ENCODE data around the gene IL19. TPM values are rescaled to one million over a fixed set of nuclear protein-coding genes. Genes with fewer than 3 reads are reported as not detected.

Gene IL19
- total and polyA plus RNA-seq, 4 donors = not detected

DNA sequence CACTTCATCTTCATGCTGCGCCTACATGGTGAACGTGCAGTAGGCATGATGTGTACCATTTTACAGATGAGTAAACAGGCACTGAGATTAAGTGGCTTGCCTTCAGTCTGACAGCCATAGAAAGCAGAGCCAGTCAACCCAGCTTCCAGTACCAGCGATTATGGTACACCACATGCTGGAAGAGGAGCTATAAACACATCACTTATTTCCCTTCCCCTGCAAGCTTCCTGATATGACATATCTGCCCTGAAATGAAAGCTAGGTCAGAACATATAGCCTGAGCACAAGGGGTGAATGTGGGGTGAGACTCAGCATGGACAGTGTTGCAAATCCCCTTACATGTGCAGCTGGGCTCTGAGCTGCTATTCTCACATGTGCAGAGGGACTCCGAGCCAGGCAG, 61.1 kb downstream of the IL19 start:
- Histone ChIP-seq H3K9me3 (ENCODE audit: control insufficient read depth in 4 of 4, low read length in 3 of 4) (no peaks in the 10 kb centered on the region), H3K9ac (ENCODE audit: low read depth in 1 of 2, low read length in 2 of 2) (no peak overlapping the region), H3K27ac (ENCODE audit: low read depth in 1 of 2, low read length in 2 of 2) (no peak overlapping the region), H3K36me3 (ENCODE audit: control insufficient read depth in 4 of 4, insufficient read depth in 3 of 4, low read depth in 1 of 4, low read length in 3 of 4) (no peaks in the 10 kb centered on the region), H3K4me1 (ENCODE audit: control insufficient read depth in 4 of 4, insufficient read depth in 4 of 4, low read length in 3 of 4) (no peaks in the 10 kb centered on the region), H3K27me3 (ENCODE audit: control insufficient read depth in 4 of 4, insufficient read depth in 4 of 4, low read length in 3 of 4) (peaks cover 0 to 2% (median 0%) of the 10 kb centered on the region in 4 donors), H3K4me3 (ENCODE audit: low read depth in 1 of 3, low read length in 3 of 3) (no peak overlapping the region)
- no peak for DNase-seq (ENCODE audit: low spot score)
- TF ChIP-seq, protein P1, sequence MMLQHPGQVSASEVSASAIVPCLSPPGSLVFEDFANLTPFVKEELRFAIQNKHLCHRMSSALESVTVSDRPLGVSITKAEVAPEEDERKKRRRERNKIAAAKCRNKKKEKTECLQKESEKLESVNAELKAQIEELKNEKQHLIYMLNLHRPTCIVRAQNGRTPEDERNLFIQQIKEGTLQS (IDR thresholded peaks at IDR 0.05) = no peak
- TF ChIP-seq, protein P2, sequence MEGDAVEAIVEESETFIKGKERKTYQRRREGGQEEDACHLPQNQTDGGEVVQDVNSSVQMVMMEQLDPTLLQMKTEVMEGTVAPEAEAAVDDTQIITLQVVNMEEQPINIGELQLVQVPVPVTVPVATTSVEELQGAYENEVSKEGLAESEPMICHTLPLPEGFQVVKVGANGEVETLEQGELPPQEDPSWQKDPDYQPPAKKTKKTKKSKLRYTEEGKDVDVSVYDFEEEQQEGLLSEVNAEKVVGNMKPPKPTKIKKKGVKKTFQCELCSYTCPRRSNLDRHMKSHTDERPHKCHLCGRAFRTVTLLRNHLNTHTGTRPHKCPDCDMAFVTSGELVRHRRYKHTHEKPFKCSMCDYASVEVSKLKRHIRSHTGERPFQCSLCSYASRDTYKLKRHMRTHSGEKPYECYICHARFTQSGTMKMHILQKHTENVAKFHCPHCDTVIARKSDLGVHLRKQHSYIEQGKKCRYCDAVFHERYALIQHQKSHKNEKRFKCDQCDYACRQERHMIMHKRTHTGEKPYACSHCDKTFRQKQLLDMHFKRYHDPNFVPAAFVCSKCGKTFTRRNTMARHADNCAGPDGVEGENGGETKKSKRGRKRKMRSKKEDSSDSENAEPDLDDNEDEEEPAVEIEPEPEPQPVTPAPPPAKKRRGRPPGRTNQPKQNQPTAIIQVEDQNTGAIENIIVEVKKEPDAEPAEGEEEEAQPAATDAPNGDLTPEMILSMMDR (IDR thresholded peaks at IDR 0.05; ENCODE audit: low read depth, low read length, missing input control) = no peak
- TF ChIP-seq FOXA1 (IDR thresholded peaks at IDR 0.05) = no peak
- TF ChIP-seq SP1 (IDR thresholded peaks at IDR 0.05) = no peak
- no peak for TF ChIP-seq HNF4G (IDR thresholded peaks at IDR 0.05)
- TF ChIP-seq RAD21 (IDR thresholded peaks at IDR 0.05) = no peak
- TF ChIP-seq EGR1 (IDR thresholded peaks at IDR 0.05; ENCODE audit: low read depth in 2 of 2) = no peak
- no peak for TF ChIP-seq YY1 (IDR thresholded peaks at IDR 0.05)
- TF ChIP-seq JUND (IDR thresholded peaks at IDR 0.05) = no peak
- TF ChIP-seq NR2F2 (IDR thresholded peaks at IDR 0.05) = no peak
- no peak for TF ChIP-seq FOXA2 (IDR thresholded peaks at IDR 0.05)
- TF ChIP-seq GABPA (IDR thresholded peaks at IDR 0.05 in 1 of 2, conservative IDR thresholded peaks at IDR 0.05 in 1 of 2) = no peak
- TF ChIP-seq, protein P3, sequence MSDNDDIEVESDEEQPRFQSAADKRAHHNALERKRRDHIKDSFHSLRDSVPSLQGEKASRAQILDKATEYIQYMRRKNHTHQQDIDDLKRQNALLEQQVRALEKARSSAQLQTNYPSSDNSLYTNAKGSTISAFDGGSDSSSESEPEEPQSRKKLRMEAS (IDR thresholded peaks at IDR 0.05) = no peak
- no peak for TF ChIP-seq RXRA (IDR thresholded peaks at IDR 0.05)
- TF ChIP-seq TAF1 (conservative IDR thresholded peaks at IDR 0.05) = no peak
- no peak for TF ChIP-seq HNF4A (conservative IDR thresholded peaks at IDR 0.05)
- 86% methylated on average over 4 of the region's 4 CpGs for WGBS

DNA sequence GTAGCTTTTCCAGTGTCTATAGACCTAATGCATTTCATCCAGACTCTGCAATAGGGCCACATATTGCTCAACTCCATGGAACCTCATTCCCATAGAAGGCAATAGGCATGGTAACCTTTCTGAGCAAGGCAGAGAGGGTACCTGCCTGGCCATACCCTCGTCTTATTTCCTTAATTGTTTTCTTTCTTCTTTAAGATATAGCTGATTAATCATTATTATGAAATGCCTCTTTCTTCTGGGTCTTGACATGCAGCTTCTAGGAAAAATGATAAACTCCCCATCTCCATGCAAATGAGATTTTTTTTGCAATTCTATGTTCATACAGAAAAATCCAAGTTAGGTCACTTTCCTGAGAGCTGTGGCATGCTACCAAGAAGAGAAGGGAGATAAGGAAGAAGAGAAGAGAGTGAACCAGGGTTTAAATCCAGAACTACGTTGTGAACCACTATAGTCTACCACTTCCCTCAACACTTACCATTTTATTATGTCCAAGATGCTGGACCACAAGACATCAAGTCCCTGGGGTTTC, 61.8 kb downstream of the IL19 start:
- Histone ChIP-seq H3K36me3 (ENCODE audit: control insufficient read depth in 4 of 4, insufficient read depth in 3 of 4, low read depth in 1 of 4, low read length in 3 of 4) (no peaks in the 10 kb centered on the region), H3K27ac (ENCODE audit: low read depth in 1 of 2, low read length in 2 of 2) (no peak overlapping the region), H3K4me3 (ENCODE audit: low read depth in 1 of 3, low read length in 3 of 3) (no peak overlapping the region), H3K4me1 (ENCODE audit: control insufficient read depth in 4 of 4, insufficient read depth in 4 of 4, low read length in 3 of 4) (no peaks in the 10 kb centered on the region), H3K9ac (ENCODE audit: low read depth in 1 of 2, low read length in 2 of 2) (no peak overlapping the region), H3K9me3 (ENCODE audit: control insufficient read depth in 4 of 4, low read length in 3 of 4) (no peaks in the 10 kb centered on the region), H3K27me3 (ENCODE audit: control insufficient read depth in 4 of 4, insufficient read depth in 4 of 4, low read length in 3 of 4) (no peaks in the 10 kb centered on the region)
- WGBS = 57% methylated on average over 2 of the region's 2 CpGs
- no peak for TF ChIP-seq EGR1 (IDR thresholded peaks at IDR 0.05; ENCODE audit: low read depth in 2 of 2)
- TF ChIP-seq HNF4A (conservative IDR thresholded peaks at IDR 0.05) = no peak
- no peak for TF ChIP-seq JUND (IDR thresholded peaks at IDR 0.05)
- TF ChIP-seq SP1 (IDR thresholded peaks at IDR 0.05) = no peak
- no peak for TF ChIP-seq FOXA1 (IDR thresholded peaks at IDR 0.05)
- TF ChIP-seq FOXA2 (IDR thresholded peaks at IDR 0.05) = no peak
- DNase-seq (ENCODE audit: low spot score) = no peak

DNA sequence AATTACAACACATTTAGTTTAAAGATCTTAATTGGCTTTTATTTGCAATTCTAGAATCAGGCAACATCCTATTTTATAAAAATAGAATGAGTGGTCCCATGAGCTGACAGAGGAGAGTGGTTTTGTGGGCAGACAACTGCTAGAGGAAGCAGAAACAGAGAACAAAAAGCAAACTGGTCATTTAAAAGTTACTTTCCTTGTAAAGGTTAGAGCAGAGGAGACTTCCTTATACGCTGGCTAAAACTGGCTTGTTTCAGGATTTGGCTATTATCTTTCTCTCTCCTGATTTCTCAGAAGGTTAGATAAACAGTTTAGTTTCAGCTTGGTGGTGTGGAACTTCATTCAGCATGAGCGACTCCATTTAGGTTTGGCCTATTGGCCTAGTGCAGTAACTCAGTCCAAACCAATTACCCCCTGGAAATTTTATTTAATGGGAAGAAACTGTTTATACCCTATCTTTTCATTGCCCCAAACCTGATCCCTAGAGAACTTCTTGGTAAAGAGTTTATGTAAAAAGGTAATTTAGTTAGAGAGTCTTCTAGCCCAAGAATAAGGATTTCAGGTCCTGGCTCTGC, 62.6 kb downstream of the IL19 start:
- no peak for DNase-seq (ENCODE audit: low spot score)
- Histone ChIP-seq H3K36me3 (ENCODE audit: control insufficient read depth in 4 of 4, insufficient read depth in 3 of 4, low read depth in 1 of 4, low read length in 3 of 4) (no peaks in the 10 kb centered on the region), H3K4me3 (ENCODE audit: low read depth in 1 of 3, low read length in 3 of 3) (no peak overlapping the region), H3K27me3 (ENCODE audit: control insufficient read depth in 4 of 4, insufficient read depth in 4 of 4, low read length in 3 of 4) (no peaks in the 10 kb centered on the region), H3K4me1 (ENCODE audit: control insufficient read depth in 4 of 4, insufficient read depth in 4 of 4, low read length in 3 of 4) (no peaks in the 10 kb centered on the region), H3K9ac (ENCODE audit: low read depth in 1 of 2, low read length in 2 of 2) (no peak overlapping the region), H3K9me3 (ENCODE audit: control insufficient read depth in 4 of 4, low read length in 3 of 4) (no peaks in the 10 kb centered on the region), H3K27ac (ENCODE audit: low read depth in 1 of 2, low read length in 2 of 2) (no peak overlapping the region)
- 78% methylated on average over 2 of the region's 2 CpGs for WGBS
- TF ChIP-seq, protein P4, sequence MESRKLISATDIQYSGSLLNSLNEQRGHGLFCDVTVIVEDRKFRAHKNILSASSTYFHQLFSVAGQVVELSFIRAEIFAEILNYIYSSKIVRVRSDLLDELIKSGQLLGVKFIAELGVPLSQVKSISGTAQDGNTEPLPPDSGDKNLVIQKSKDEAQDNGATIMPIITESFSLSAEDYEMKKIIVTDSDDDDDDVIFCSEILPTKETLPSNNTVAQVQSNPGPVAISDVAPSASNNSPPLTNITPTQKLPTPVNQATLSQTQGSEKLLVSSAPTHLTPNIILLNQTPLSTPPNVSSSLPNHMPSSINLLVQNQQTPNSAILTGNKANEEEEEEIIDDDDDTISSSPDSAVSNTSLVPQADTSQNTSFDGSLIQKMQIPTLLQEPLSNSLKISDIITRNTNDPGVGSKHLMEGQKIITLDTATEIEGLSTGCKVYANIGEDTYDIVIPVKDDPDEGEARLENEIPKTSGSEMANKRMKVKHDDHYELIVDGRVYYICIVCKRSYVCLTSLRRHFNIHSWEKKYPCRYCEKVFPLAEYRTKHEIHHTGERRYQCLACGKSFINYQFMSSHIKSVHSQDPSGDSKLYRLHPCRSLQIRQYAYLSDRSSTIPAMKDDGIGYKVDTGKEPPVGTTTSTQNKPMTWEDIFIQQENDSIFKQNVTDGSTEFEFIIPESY (IDR thresholded peaks at IDR 0.05) = no peak
- no peak for TF ChIP-seq HNF4G (IDR thresholded peaks at IDR 0.05)
- no peak for TF ChIP-seq TAF1 (conservative IDR thresholded peaks at IDR 0.05)
- TF ChIP-seq, protein P5, sequence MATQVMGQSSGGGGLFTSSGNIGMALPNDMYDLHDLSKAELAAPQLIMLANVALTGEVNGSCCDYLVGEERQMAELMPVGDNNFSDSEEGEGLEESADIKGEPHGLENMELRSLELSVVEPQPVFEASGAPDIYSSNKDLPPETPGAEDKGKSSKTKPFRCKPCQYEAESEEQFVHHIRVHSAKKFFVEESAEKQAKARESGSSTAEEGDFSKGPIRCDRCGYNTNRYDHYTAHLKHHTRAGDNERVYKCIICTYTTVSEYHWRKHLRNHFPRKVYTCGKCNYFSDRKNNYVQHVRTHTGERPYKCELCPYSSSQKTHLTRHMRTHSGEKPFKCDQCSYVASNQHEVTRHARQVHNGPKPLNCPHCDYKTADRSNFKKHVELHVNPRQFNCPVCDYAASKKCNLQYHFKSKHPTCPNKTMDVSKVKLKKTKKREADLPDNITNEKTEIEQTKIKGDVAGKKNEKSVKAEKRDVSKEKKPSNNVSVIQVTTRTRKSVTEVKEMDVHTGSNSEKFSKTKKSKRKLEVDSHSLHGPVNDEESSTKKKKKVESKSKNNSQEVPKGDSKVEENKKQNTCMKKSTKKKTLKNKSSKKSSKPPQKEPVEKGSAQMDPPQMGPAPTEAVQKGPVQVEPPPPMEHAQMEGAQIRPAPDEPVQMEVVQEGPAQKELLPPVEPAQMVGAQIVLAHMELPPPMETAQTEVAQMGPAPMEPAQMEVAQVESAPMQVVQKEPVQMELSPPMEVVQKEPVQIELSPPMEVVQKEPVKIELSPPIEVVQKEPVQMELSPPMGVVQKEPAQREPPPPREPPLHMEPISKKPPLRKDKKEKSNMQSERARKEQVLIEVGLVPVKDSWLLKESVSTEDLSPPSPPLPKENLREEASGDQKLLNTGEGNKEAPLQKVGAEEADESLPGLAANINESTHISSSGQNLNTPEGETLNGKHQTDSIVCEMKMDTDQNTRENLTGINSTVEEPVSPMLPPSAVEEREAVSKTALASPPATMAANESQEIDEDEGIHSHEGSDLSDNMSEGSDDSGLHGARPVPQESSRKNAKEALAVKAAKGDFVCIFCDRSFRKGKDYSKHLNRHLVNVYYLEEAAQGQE (IDR thresholded peaks at IDR 0.05) = no peak
- no peak for TF ChIP-seq EGR1 (IDR thresholded peaks at IDR 0.05; ENCODE audit: low read depth in 2 of 2)
- no peak for TF ChIP-seq GABPA (IDR thresholded peaks at IDR 0.05 in 1 of 2, conservative IDR thresholded peaks at IDR 0.05 in 1 of 2)
- TF ChIP-seq, protein P3 (IDR thresholded peaks at IDR 0.05) = no peak
- no peak for TF ChIP-seq FOXA1 (IDR thresholded peaks at IDR 0.05)
- TF ChIP-seq FOXA2 (IDR thresholded peaks at IDR 0.05) = no peak

All from liver (tissue), 9 donors.